Suprapubic skin (tissue), 4 donors: ENCODE data around the gene TBC1D22A. TPM values are rescaled to one million over a fixed set of nuclear protein-coding genes. Genes with fewer than 3 reads are reported as not detected.

Experiments used
- DNase-seq, 2 donors: peaks; one replicate each; pipeline ENCODE4 v3.0.0-alpha.2; 2019; ENCODE audit warnings: low spot score in 2 of 2
- H3K27ac ChIP-seq: fragments of 200-600 bp; sonication (generic); one replicate; pipeline ENCODE4 v1.5.1; 2019
- H3K27me3 ChIP-seq: fragments of 200-600 bp; sonication (generic); one replicate; pipeline ENCODE4 v1.5.1; 2019
- H3K36me3 ChIP-seq: fragments of 200-600 bp; sonication (generic); one replicate; pipeline ENCODE4 v1.5.1; 2019
- H3K4me1 ChIP-seq: fragments of 200-600 bp; sonication (generic); one replicate; pipeline ENCODE4 v1.5.1; 2019
- H3K4me3 ChIP-seq: fragments of 200-600 bp; sonication (generic); one replicate; pipeline ENCODE4 v1.5.1; 2019; ENCODE audit warnings: mild to moderate bottlenecking
- H3K9me3 ChIP-seq: fragments of 200-600 bp; sonication (generic); one replicate; pipeline ENCODE4 v1.5.1; 2019
- EP300 ChIP-seq: sonication (generic); formaldehyde crosslinking; IDR thresholded peaks from one replicate; pipeline ENCODE4 v1.6.1; 2017; ENCODE audit warnings: antibody characterized with exemption
- POLR2A ChIP-seq, 2 donors: fragments of 450-650 bp; IDR thresholded peaks; one replicate each; pipeline ENCODE4 v1.6.1; 2017; ENCODE audit warnings: antibody characterized with exemption in 2 of 2, mild to moderate bottlenecking in 2 of 2, moderate library complexity in 2 of 2
- POLR2AphosphoS5 ChIP-seq, 3 donors: sonication (generic); formaldehyde crosslinking; IDR thresholded peaks; one replicate each; pipeline ENCODE4 v1.6.1; 2017; ENCODE audit warnings: antibody characterized with exemption in 3 of 3
- WGBS: methylation state at CpG from one replicate; pipeline ENCODE4 v1.1.5; 2018; 5-methylcytosine and 5-hydroxymethylcytosine counted together
- total RNA-seq, 4 donors: library from RNA; depleted of rRNA; stranded (reverse); fragments of >200 nt; gene quantifications; one replicate each; pipeline ENCODE4 v1.1.0, GENCODE V29; 2016
- TF ChIP-seq, protein P1 (sequence below), 2 donors: fragments of 200-600 bp in 1 of 2; fragments of 450-650 bp in 1 of 2; sonication (generic) in 1 of 2; IDR thresholded peaks; one replicate each; pipeline ENCODE4 v1.5.1; 2016 to 2019; ENCODE audit warnings: antibody characterized with exemption in 2 of 2, mild to moderate bottlenecking in 1 of 2, moderate library complexity in 1 of 2

Gene TBC1D22A
- total RNA-seq, 4 donors from 2014 or later: 24.8 to 43.2 (median 35.4) TPM

- Histone ChIP-seq H3K27me3 (no peaks in the 10 kb centered on the region), H3K36me3 (peaks cover 9% of the 10 kb centered on the region), H3K9me3 (no peaks in the 10 kb centered on the region), H3K27ac (no peak overlapping the region), H3K4me3 (no peak overlapping the region), H3K4me1 (peaks cover 2% of the 10 kb centered on the region)
- DNase-seq: no peak
- WGBS: 90% methylated on average over 8 of the region's 8 CpGs
- TF ChIP-seq POLR2A (IDR thresholded peaks at IDR 0.05) (no peak), EP300 (no peak), POLR2AphosphoS5 (IDR thresholded peaks at IDR 0.05) (no peak)
- TF ChIP-seq, protein P1, sequence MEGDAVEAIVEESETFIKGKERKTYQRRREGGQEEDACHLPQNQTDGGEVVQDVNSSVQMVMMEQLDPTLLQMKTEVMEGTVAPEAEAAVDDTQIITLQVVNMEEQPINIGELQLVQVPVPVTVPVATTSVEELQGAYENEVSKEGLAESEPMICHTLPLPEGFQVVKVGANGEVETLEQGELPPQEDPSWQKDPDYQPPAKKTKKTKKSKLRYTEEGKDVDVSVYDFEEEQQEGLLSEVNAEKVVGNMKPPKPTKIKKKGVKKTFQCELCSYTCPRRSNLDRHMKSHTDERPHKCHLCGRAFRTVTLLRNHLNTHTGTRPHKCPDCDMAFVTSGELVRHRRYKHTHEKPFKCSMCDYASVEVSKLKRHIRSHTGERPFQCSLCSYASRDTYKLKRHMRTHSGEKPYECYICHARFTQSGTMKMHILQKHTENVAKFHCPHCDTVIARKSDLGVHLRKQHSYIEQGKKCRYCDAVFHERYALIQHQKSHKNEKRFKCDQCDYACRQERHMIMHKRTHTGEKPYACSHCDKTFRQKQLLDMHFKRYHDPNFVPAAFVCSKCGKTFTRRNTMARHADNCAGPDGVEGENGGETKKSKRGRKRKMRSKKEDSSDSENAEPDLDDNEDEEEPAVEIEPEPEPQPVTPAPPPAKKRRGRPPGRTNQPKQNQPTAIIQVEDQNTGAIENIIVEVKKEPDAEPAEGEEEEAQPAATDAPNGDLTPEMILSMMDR (IDR thresholded peaks at IDR 0.05): no peak
These were observed 60.8 kb downstream of the TBC1D22A start for GRCh38 chr22:46823248-46823647.

GRCh38 chr22:46823654-46824053 lies 61.2 kb downstream of the TBC1D22A start:
- no peak overlapping the region for H3K27ac ChIP-seq
- H3K27me3 ChIP-seq: no peaks in the 10 kb centered on the region
- peaks cover 9% of the 10 kb centered on the region for H3K36me3 ChIP-seq
- no peaks in the 10 kb centered on the region for H3K9me3 ChIP-seq
- 96% methylated on average over 12 of the region's 13 CpGs for WGBS
- TF ChIP-seq, protein P1 (IDR thresholded peaks at IDR 0.05): no peak
- H3K4me3 ChIP-seq: no peak overlapping the region
- peaks cover 6% of the 10 kb centered on the region for H3K4me1 ChIP-seq
- DNase-seq: no peak

DNA sequence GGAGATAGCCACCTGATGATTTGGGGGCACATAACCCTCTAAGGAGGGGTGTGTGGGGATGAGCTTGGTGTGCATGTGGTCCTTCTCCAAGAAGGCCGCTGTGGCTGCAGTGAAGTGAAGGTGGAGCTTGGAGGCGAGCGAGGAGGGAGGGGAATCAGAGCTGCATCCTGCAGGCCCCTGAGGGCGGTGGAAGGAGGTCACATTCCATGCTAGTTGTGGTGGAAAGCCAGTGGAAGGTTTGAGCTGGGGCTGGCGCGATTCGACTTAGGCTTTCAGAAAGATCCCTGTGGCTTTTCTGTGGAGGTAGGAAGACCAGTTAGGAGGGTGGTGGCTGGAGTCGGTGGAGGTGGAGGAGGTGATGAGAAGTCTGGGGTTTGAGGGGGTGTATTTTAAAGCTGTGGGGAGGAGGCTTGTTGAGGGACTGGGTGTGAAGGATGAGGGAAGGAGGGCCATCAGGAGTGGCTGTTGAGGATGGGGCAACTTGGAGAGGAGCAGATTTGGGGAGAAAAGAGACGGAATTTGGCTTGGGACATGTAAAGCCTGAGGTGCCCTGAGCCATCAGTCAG lies 62.0 kb downstream of the TBC1D22A start:
- H3K9me3 ChIP-seq: no peaks in the 10 kb centered on the region
- no peak for TF ChIP-seq EP300
- TF ChIP-seq, protein P1 (IDR thresholded peaks at IDR 0.05): no peak
- no peak for TF ChIP-seq POLR2A (IDR thresholded peaks at IDR 0.05)
- no peak for TF ChIP-seq POLR2AphosphoS5 (IDR thresholded peaks at IDR 0.05)
- no peak for DNase-seq
- H3K36me3 ChIP-seq: peaks cover 9% of the 10 kb centered on the region
- H3K27ac ChIP-seq: no peak overlapping the region
- H3K27me3 ChIP-seq: no peaks in the 10 kb centered on the region
- no peak overlapping the region for H3K4me3 ChIP-seq
- H3K4me1 ChIP-seq: peaks cover 13% of the 10 kb centered on the region
- 90% methylated on average over 9 of the region's 9 CpGs for whole genome bisulfite sequencing

DNA sequence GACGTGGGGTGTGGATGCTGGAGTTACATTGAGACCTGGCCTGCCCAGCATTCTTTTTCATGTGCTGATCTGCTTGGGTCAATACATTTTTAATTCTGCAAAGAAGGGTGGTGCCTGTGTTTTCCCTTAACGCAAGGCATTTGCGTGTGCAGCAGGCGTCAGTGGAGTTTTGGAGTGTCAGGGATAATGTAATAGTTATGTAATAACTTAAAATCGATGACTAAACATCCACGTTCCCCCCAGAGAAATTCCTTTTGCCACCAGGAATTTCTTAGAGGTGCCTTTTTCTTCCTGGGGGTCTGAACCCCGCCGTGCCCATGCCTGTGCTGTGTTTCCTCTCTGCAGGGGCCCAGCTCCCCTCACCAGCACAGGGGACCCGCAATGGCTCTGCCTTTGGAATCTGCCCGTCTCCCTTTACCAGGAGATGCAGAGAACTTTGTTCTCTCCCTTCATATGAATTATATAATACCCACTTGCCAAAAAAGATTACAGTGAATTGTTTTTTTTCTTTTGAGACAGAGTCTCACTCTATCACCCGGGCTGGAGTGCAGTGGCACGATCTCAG lies 62.6 kb downstream of the TBC1D22A start:
- H3K36me3 ChIP-seq: peaks cover 9% of the 10 kb centered on the region
- no peaks in the 10 kb centered on the region for H3K9me3 ChIP-seq
- peaks cover 20% of the 10 kb centered on the region for H3K4me1 ChIP-seq
- H3K4me3 ChIP-seq: no peak overlapping the region
- no peak for TF ChIP-seq EP300
- TF ChIP-seq, protein P1 (IDR thresholded peaks at IDR 0.05): no peak
- no peak for TF ChIP-seq POLR2A (IDR thresholded peaks at IDR 0.05)
- no peak for DNase-seq
- H3K27me3 ChIP-seq: no peaks in the 10 kb centered on the region
- H3K27ac ChIP-seq: no peak overlapping the region
- WGBS: 89% methylated on average over 12 of the region's 12 CpGs

DNA sequence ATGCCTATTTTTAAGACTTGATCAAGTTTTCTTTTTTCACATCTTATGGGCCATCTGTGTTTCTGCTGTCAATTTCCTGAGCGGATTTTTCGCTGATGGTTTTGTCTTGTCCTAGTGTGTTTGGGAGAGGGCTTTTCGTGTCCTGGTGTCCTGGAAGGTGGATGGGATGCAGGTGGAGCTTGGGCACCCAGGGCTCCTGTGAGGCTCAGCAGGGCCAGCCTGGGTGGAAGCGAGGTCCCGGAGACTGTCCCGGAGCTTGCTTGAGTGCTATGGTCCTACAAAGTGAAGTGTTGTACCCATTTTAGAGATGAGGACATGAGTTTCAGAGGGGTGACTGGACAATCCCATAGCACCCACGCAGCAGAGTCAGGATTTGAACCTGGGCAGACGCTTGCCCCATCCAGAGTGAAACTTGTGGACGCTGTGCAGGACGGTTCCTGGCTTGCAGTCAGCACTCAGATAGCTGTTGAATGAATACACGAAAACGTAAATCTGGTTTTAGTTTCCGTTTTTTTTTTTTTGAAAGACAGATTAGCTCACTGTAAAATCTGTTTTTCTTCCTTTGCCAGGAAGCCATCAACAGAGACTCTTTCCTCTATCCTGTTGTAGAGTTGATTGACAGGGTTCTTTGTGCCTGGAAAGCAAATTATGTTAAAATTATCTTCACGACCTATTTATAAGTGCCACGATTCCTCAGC lies 64.1 kb downstream of the TBC1D22A start:
- Histone ChIP-seq H3K4me3 (no peak overlapping the region), H3K27me3 (no peaks in the 10 kb centered on the region), H3K4me1 (peaks cover 35% of the 10 kb centered on the region), H3K9me3 (no peaks in the 10 kb centered on the region), H3K36me3 (peaks cover 9% of the 10 kb centered on the region), H3K27ac (no peak overlapping the region)
- DNase-seq: no peak
- TF ChIP-seq, protein P1 (IDR thresholded peaks at IDR 0.05): no peak
- TF ChIP-seq POLR2AphosphoS5 (IDR thresholded peaks at IDR 0.05): no peak
- no peak for TF ChIP-seq EP300
- no peak for TF ChIP-seq POLR2A (IDR thresholded peaks at IDR 0.05)
- 90% methylated on average over 15 of the region's 15 CpGs for WGBS
